ENCODE results near the gene APBB1IP. TPM values are rescaled to one million over a fixed set of nuclear protein-coding genes. Genes with fewer than 3 reads are reported as not detected.
"Not testable (repeated sequence)": the region's sequence is repeated elsewhere in the genome, so short reads cannot be mapped to it uniquely, and the experiment has no call there.

The APBB1IP gene
- total and polyA plus RNA-seq, 12 donors: 0.81 to 11.9 (median 1.7) TPM

DNA sequence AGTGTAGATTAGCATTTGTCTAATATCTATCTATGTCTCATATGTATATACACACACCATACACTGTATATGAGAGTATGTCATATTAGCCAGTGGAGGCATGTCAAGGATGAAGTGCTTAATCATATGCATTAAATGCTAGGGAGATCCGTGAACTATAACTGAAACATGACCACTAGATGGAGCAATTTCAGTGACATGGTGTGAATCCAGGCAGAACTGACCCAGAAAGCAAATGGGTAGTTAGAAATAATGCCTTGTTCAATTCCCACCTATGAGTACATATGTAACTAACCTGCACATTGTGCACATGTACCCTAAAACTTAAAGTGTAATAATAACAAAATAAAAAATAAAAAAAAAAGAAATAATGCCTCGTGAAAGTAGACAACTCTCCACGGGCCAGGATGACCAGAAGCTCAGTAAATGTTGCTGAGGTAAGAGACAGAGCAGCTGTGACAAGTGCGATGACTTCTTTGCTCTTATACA, 168.3 kb downstream of the APBB1IP start:
- H3K27me3 ChIP-seq; ATAC-seq; intact Hi-C loops (cut with DNase I); H3K36me3 ChIP-seq; H3K9me3 ChIP-seq; DNase-seq; H3K4me1 ChIP-seq; H3K27ac ChIP-seq; H3K4me3 ChIP-seq: not testable (repeated sequence)
- 53 to 56% methylated on average over 4 of the region's 4 CpGs for WGBS, 2 donors
- TF ChIP-seq, protein P1, sequence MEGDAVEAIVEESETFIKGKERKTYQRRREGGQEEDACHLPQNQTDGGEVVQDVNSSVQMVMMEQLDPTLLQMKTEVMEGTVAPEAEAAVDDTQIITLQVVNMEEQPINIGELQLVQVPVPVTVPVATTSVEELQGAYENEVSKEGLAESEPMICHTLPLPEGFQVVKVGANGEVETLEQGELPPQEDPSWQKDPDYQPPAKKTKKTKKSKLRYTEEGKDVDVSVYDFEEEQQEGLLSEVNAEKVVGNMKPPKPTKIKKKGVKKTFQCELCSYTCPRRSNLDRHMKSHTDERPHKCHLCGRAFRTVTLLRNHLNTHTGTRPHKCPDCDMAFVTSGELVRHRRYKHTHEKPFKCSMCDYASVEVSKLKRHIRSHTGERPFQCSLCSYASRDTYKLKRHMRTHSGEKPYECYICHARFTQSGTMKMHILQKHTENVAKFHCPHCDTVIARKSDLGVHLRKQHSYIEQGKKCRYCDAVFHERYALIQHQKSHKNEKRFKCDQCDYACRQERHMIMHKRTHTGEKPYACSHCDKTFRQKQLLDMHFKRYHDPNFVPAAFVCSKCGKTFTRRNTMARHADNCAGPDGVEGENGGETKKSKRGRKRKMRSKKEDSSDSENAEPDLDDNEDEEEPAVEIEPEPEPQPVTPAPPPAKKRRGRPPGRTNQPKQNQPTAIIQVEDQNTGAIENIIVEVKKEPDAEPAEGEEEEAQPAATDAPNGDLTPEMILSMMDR (IDR thresholded peaks at IDR 0.05): peak in 8 of 9 donors; percentile 26 to 64 (median 48)

DNA sequence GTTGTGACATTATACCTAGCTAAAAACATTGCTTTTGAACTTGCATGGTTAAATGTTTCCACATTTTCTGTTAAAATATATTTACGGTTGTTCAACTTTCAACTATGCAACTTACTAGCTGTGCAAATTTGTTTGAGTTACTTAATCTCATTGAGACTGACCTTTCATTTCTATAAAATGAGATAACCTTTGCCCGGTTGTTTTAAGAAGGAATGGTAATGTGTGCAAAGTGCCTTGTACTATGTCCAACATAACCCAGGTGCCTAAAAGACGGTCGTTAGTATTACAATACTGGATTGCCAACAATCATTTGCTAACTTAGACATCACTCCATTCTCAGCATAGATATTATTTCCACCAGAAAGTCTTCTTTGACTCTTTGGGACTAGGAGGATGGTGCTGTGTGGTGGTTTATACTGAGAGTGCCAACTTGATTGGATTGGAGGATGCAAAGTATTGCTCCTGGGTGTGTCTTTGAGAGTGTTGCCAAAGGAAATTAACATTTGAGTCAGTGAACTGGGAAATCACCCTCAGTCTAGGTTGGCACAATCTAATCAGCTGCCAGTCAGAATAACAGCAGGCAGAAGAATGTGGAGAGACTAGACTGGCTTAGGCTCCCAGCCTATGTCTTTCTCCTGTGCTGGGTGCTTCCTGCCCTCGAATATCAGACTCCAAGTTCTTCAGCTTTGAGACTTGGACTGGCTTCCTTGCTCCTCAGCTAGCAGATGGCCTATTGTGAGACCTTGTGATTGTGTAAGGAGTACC, 174.2 kb downstream of the APBB1IP start:
- Histone ChIP-seq H3K27me3 (peaks cover 0 to 12% (median 0%) of the 10 kb centered on the region in 7 donors), H3K9me3 (no peaks in the 10 kb centered on the region), H3K4me3 (no peak overlapping the region), H3K36me3 (no peaks in the 10 kb centered on the region), H3K27ac (no peak overlapping the region), H3K4me1 (no peaks in the 10 kb centered on the region)
- intact Hi-C loops (cut with DNase I): no loop called here
- ATAC-seq (no peak), DNase-seq (no peak)
- WGBS, 2 donors: 80% methylated on average over 5 of the region's 5 CpGs
- TF ChIP-seq, protein P1 (IDR thresholded peaks at IDR 0.05): no peak

Other genes starting within 250 kb of the APBB1IP start
- not detected for gene GAD2, start 221.6 kb upstream of the APBB1IP start, total RNA-seq
- gene GAD2, start 221.6 kb upstream of the APBB1IP start, polyA plus RNA-seq: not detected